Neural cell (in vitro differentiated cells): Measurements from ENCODE around the gene SYT7. TPM values are rescaled to one million over a fixed set of nuclear protein-coding genes. Genes with fewer than 3 reads are reported as not detected.

ENCODE experiments used
- H2AFZ ChIP-seq: fragments of 200-600, 300-800 bp; sonication (generic), shearing (Covaris generic); 2 replicates; pipeline ENCODE4 v1.6.0; 2014; ENCODE audit warnings: low read depth, mild to moderate bottlenecking, antibody characterized with exemption, low read length, moderate library complexity
- H3F3A ChIP-seq: fragments of 200-600 bp; shearing (Covaris generic); 2 replicates; pipeline ENCODE4 v1.6.1; 2016; ENCODE audit warnings: mild to moderate bottlenecking, moderate library complexity, mixed read lengths, antibody characterized with exemption, low read length; ENCODE audit not compliant: insufficient read depth, poor library complexity, severe bottlenecking
- H3K27ac ChIP-seq: fragments of 200-600, 300-800 bp; sonication (generic), shearing (Covaris generic); 2 replicates; pipeline ENCODE4 v1.5.1; 2014; ENCODE audit warnings: mild to moderate bottlenecking, low read length, moderate library complexity
- H3K27me3 ChIP-seq: fragments of 300-800, 200-600 bp; sonication (generic), shearing (Covaris generic); 2 replicates; pipeline ENCODE4 v1.6.0; 2014; ENCODE audit warnings: mild to moderate bottlenecking, low read depth, low read length, moderate library complexity; ENCODE audit not compliant: insufficient read depth
- H3K36me3 ChIP-seq: fragments of 300-800, 200-600 bp; sonication (generic), shearing (Covaris generic); 2 replicates; pipeline ENCODE4 v1.5.1; 2014; ENCODE audit warnings: mild to moderate bottlenecking, antibody characterized with exemption, low read length, moderate library complexity; ENCODE audit not compliant: insufficient read depth
- H3K4me2 ChIP-seq: fragments of 300-800, 200-600 bp; sonication (generic), shearing (Covaris generic); 2 replicates; pipeline ENCODE4 v1.6.0; 2014; ENCODE audit warnings: mild to moderate bottlenecking, low read length
- H3K4me3 ChIP-seq: fragments of 300-800, 200-600 bp; sonication (generic), shearing (Covaris generic); 2 replicates; pipeline ENCODE4 v1.5.1; 2014; ENCODE audit warnings: mild to moderate bottlenecking, low read length, moderate library complexity
- H3K79me2 ChIP-seq: fragments of 200-600 bp; shearing (Covaris generic); replicated peaks from 2 replicates; pipeline ENCODE4 v1.6.0; 2014; ENCODE audit warnings: mild to moderate bottlenecking, low read length, moderate library complexity; ENCODE audit not compliant: insufficient read depth
- H3K9ac ChIP-seq: fragments of 300-800, 200-600 bp; sonication (generic), shearing (Covaris generic); 2 replicates; pipeline ENCODE4 v1.6.1; 2016; ENCODE audit warnings: mild to moderate bottlenecking, low read length, mixed read lengths
- H3K9me2 ChIP-seq: fragments of 200-600 bp; shearing (Covaris generic); 2 replicates; pipeline ENCODE4 v1.6.1; 2016; ENCODE audit warnings: mild to moderate bottlenecking, low read length, mixed read lengths; ENCODE audit not compliant: insufficient read depth
- H3K9me3 ChIP-seq: fragments of 200-600, 300-800 bp; sonication (generic), shearing (Covaris generic); 2 replicates; pipeline ENCODE4 v1.6.1; 2016; ENCODE audit warnings: mild to moderate bottlenecking, mixed run types, low read length, moderate library complexity, mixed read lengths
- H4K20me1 ChIP-seq: fragments of 200-600 bp; shearing (Covaris generic); 2 replicates; pipeline ENCODE4 v1.6.1; 2016; ENCODE audit warnings: mild to moderate bottlenecking, mixed run types; ENCODE audit not compliant: insufficient read depth
- EP300 ChIP-seq: fragments of 450-650 bp; conservative IDR thresholded peaks from 2 replicates; pipeline ENCODE4 v1.6.1; 2014; ENCODE audit warnings: antibody characterized with exemption, mild to moderate bottlenecking, moderate library complexity; ENCODE audit not compliant: poor library complexity, severe bottlenecking
- EZH2 ChIP-seq: fragments of 200-600, 300-800 bp; shearing (Covaris generic), sonication (generic); IDR thresholded peaks from 2 replicates; pipeline ENCODE4 v1.6.1; 2014; ENCODE audit warnings: antibody characterized with exemption, low read length, borderline replicate concordance, mild to moderate bottlenecking; ENCODE audit not compliant: insufficient read depth, poor library complexity, severe bottlenecking
- MXI1 ChIP-seq: fragments of 450-650 bp; conservative IDR thresholded peaks from 2 replicates; pipeline ENCODE4 v1.6.1; 2014; ENCODE audit warnings: antibody characterized with exemption, mild to moderate bottlenecking; ENCODE audit not compliant: poor library complexity, severe bottlenecking
- POLR2AphosphoS5 ChIP-seq: IDR thresholded peaks from 2 replicates; pipeline ENCODE4 v1.6.1; 2012
- RAD21 ChIP-seq: fragments of 450-650 bp; conservative IDR thresholded peaks from 2 replicates; pipeline ENCODE4 v1.6.1; 2014; ENCODE audit warnings: antibody characterized with exemption, mild to moderate bottlenecking, moderate library complexity
- SMC3 ChIP-seq: fragments of 450-650 bp; conservative IDR thresholded peaks from 2 replicates; pipeline ENCODE4 v1.6.1; 2014; ENCODE audit warnings: antibody characterized with exemption, mild to moderate bottlenecking, moderate library complexity; ENCODE audit not compliant: poor library complexity
- TAF1 ChIP-seq: IDR thresholded peaks from 2 replicates; pipeline ENCODE4 v1.6.1; 2012; ENCODE audit warnings: low read depth
- polyA plus RNA-seq: library from polyadenylated mRNA; depleted of rRNA; stranded (reverse); fragments of >200 nt; gene quantifications from 2 replicates; pipeline ENCODE4 v1.2.3, GENCODE V29; 2014
- TF ChIP-seq, protein P1 (sequence below): fragments of 450-650 bp; IDR thresholded peaks from 2 replicates; pipeline ENCODE4 v1.5.1; 2014; ENCODE audit warnings: antibody characterized with exemption, mild to moderate bottlenecking, moderate library complexity; ENCODE audit not compliant: poor library complexity, severe bottlenecking
- TF ChIP-seq, protein P2 (sequence below): IDR thresholded peaks from 2 replicates; pipeline ENCODE4 v1.6.1; 2012; ENCODE audit warnings: borderline replicate concordance

Gene SYT7
- polyA plus RNA-seq, 1 donor from 2014 or later = 14.0 TPM

- Histone ChIP-seq H3K9me3 (no peaks in the 10 kb centered on the region), H3K79me2 (no peaks in the 10 kb centered on the region), H3K27ac (no peak overlapping the region), H2AFZ (no peak overlapping the region), H4K20me1 (no peaks in the 10 kb centered on the region), H3K9ac (no peak overlapping the region), H3K27me3 (no peaks in the 10 kb centered on the region), H3K9me2 (no peaks in the 10 kb centered on the region), H3K4me2 (no peak overlapping the region), H3K4me3 (peak overlapping the region; percentile 28), H3K36me3 (no peaks in the 10 kb centered on the region), H3F3A (no peaks in the 10 kb centered on the region)
- TF ChIP-seq RAD21 (no peak), EP300 (no peak), TAF1 (no peak), MXI1 (no peak), POLR2AphosphoS5 (no peak), EZH2 (no peak), SMC3 (no peak)
- TF ChIP-seq, protein P1, sequence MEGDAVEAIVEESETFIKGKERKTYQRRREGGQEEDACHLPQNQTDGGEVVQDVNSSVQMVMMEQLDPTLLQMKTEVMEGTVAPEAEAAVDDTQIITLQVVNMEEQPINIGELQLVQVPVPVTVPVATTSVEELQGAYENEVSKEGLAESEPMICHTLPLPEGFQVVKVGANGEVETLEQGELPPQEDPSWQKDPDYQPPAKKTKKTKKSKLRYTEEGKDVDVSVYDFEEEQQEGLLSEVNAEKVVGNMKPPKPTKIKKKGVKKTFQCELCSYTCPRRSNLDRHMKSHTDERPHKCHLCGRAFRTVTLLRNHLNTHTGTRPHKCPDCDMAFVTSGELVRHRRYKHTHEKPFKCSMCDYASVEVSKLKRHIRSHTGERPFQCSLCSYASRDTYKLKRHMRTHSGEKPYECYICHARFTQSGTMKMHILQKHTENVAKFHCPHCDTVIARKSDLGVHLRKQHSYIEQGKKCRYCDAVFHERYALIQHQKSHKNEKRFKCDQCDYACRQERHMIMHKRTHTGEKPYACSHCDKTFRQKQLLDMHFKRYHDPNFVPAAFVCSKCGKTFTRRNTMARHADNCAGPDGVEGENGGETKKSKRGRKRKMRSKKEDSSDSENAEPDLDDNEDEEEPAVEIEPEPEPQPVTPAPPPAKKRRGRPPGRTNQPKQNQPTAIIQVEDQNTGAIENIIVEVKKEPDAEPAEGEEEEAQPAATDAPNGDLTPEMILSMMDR = no peak
- TF ChIP-seq, protein P2, sequence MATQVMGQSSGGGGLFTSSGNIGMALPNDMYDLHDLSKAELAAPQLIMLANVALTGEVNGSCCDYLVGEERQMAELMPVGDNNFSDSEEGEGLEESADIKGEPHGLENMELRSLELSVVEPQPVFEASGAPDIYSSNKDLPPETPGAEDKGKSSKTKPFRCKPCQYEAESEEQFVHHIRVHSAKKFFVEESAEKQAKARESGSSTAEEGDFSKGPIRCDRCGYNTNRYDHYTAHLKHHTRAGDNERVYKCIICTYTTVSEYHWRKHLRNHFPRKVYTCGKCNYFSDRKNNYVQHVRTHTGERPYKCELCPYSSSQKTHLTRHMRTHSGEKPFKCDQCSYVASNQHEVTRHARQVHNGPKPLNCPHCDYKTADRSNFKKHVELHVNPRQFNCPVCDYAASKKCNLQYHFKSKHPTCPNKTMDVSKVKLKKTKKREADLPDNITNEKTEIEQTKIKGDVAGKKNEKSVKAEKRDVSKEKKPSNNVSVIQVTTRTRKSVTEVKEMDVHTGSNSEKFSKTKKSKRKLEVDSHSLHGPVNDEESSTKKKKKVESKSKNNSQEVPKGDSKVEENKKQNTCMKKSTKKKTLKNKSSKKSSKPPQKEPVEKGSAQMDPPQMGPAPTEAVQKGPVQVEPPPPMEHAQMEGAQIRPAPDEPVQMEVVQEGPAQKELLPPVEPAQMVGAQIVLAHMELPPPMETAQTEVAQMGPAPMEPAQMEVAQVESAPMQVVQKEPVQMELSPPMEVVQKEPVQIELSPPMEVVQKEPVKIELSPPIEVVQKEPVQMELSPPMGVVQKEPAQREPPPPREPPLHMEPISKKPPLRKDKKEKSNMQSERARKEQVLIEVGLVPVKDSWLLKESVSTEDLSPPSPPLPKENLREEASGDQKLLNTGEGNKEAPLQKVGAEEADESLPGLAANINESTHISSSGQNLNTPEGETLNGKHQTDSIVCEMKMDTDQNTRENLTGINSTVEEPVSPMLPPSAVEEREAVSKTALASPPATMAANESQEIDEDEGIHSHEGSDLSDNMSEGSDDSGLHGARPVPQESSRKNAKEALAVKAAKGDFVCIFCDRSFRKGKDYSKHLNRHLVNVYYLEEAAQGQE = no peak
These were observed 29.2 kb downstream of the SYT7 start for GRCh38 chr11:61551634-61552033.

GRCh38 chr11:61550665-61551227 is 30.1 kb downstream of the SYT7 start:
- Histone ChIP-seq H3K36me3 (no peaks in the 10 kb centered on the region), H3K4me2 (no peak overlapping the region), H3F3A (no peaks in the 10 kb centered on the region), H3K27ac (no peak overlapping the region), H3K4me3 (no peak overlapping the region), H3K9me3 (no peaks in the 10 kb centered on the region), H4K20me1 (no peaks in the 10 kb centered on the region), H3K27me3 (no peaks in the 10 kb centered on the region), H3K79me2 (no peaks in the 10 kb centered on the region), H3K9ac (no peak overlapping the region), H3K9me2 (no peaks in the 10 kb centered on the region), H2AFZ (no peak overlapping the region)
- TF ChIP-seq EP300 = no peak
